ENCODE data around the gene RGS8.

DNA sequence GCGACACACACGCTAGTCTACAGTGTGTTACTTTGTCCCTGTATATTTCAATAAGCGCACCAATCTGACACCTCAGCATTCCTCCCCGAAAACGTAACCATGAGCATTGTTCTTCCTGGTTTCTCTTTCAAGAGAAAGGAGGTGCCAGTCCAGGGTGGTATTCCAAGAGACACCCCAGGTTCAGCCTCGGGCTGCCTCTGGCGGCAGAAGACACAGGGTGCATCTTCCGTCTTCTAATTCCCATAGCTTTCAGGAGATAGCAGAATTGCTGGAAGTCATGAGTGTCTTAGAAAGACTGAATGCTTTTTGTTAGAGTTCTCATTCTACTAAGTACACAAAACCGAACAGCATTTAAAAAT lies 15.9 kb upstream of the RGS8 start:
- no peak for TF ChIP-seq POLR2AphosphoS5 (IDR thresholded peaks at IDR 0.05; ENCODE audit: low read depth, low read length)
- TF ChIP-seq TAF1 (IDR thresholded peaks at IDR 0.05; ENCODE audit: borderline replicate concordance, insufficient read depth, low read length) = no peak
- TF ChIP-seq, protein P1, sequence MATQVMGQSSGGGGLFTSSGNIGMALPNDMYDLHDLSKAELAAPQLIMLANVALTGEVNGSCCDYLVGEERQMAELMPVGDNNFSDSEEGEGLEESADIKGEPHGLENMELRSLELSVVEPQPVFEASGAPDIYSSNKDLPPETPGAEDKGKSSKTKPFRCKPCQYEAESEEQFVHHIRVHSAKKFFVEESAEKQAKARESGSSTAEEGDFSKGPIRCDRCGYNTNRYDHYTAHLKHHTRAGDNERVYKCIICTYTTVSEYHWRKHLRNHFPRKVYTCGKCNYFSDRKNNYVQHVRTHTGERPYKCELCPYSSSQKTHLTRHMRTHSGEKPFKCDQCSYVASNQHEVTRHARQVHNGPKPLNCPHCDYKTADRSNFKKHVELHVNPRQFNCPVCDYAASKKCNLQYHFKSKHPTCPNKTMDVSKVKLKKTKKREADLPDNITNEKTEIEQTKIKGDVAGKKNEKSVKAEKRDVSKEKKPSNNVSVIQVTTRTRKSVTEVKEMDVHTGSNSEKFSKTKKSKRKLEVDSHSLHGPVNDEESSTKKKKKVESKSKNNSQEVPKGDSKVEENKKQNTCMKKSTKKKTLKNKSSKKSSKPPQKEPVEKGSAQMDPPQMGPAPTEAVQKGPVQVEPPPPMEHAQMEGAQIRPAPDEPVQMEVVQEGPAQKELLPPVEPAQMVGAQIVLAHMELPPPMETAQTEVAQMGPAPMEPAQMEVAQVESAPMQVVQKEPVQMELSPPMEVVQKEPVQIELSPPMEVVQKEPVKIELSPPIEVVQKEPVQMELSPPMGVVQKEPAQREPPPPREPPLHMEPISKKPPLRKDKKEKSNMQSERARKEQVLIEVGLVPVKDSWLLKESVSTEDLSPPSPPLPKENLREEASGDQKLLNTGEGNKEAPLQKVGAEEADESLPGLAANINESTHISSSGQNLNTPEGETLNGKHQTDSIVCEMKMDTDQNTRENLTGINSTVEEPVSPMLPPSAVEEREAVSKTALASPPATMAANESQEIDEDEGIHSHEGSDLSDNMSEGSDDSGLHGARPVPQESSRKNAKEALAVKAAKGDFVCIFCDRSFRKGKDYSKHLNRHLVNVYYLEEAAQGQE (IDR thresholded peaks at IDR 0.05; ENCODE audit: insufficient read depth in 1 of 2, low read depth in 2 of 2, low read length in 2 of 2) = no peak

Measured in PFSK-1 (cell line).